ENCODE data around the gene IGSF21.

Gene IGSF21

GRCh38 chr1:18217398-18218043 is 109.9 kb downstream of the IGSF21 start:
- no peak for DNase-seq (ENCODE audit: extremely low read depth, insufficient read length)
- Histone ChIP-seq H3K36me3 (ENCODE audit: control insufficient read depth, insufficient read depth, low read length) (no peaks in the 10 kb centered on the region), H3K4me3 (replicated peaks; ENCODE audit: low read depth, low read length) (no peak overlapping the region), H3K27me3 (replicated peaks; ENCODE audit: control insufficient read depth, insufficient read depth, low read length) (no peaks in the 10 kb centered on the region; the same call in 1 of the 2 replicates)
- peak; percentile 64 for TF ChIP-seq CTCF (IDR thresholded peaks at IDR 0.05; ENCODE audit: insufficient read depth, low read length, poor library complexity, severe bottlenecking)

DNA sequence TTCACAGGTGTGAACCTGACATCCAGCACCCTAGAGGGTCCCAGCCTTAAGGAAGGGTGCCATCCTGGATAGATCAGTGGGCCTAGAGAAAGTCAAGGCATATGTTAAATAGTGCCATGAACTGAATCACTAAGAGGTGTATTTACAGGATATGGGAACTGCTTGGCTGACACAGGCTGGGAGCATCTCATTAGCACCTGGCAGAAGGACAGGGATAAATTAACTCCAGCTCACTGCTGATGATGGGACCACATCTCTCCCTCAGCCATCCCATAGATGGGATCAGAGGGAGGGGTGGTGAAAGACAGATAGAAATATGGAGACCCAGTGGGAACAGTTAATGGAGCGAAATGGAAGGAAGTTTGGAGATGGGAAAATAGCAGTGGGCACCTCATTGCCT is 122.0 kb downstream of the IGSF21 start:
- no peaks in the 10 kb centered on the region for H3K36me3 ChIP-seq (ENCODE audit: control insufficient read depth, insufficient read depth, low read length)
- H3K27me3 ChIP-seq (replicated peaks; ENCODE audit: control insufficient read depth, insufficient read depth, low read length) = no peaks in the 10 kb centered on the region; the same call in 1 of the 2 replicates
- DNase-seq (ENCODE audit: extremely low read depth, insufficient read length) = no peak
- no peak for TF ChIP-seq CTCF (IDR thresholded peaks at IDR 0.05; ENCODE audit: insufficient read depth, low read length, poor library complexity, severe bottlenecking)
- no peak overlapping the region for H3K4me3 ChIP-seq (replicated peaks; ENCODE audit: low read depth, low read length)

- Histone ChIP-seq H3K4me3 (replicated peaks; ENCODE audit: low read depth, low read length) (no peak overlapping the region), H3K36me3 (ENCODE audit: control insufficient read depth, insufficient read depth, low read length) (no peaks in the 10 kb centered on the region), H3K27me3 (replicated peaks; ENCODE audit: control insufficient read depth, insufficient read depth, low read length) (no peaks in the 10 kb centered on the region; the same call in 1 of the 2 replicates)
- DNase-seq (ENCODE audit: extremely low read depth, insufficient read length) = no peak
- TF ChIP-seq CTCF (IDR thresholded peaks at IDR 0.05; ENCODE audit: insufficient read depth, low read length, poor library complexity, severe bottlenecking) = no peak
Measured at GRCh38 chr1:18230321-18230720, 122.7 kb downstream of the IGSF21 start.

GRCh38 chr1:18230840-18231239 is 123.2 kb downstream of the IGSF21 start:
- H3K36me3 ChIP-seq (ENCODE audit: control insufficient read depth, insufficient read depth, low read length) = no peaks in the 10 kb centered on the region
- no peak for TF ChIP-seq CTCF (IDR thresholded peaks at IDR 0.05; ENCODE audit: insufficient read depth, low read length, poor library complexity, severe bottlenecking)
- H3K4me3 ChIP-seq (replicated peaks; ENCODE audit: low read depth, low read length) = no peak overlapping the region
- DNase-seq (ENCODE audit: extremely low read depth, insufficient read length) = no peak
- no peaks in the 10 kb centered on the region; the same call in 1 of the 2 replicates for H3K27me3 ChIP-seq (replicated peaks; ENCODE audit: control insufficient read depth, insufficient read depth, low read length)

GRCh38 chr1:18232052-18232451 is 124.5 kb downstream of the IGSF21 start:
- Histone ChIP-seq H3K36me3 (ENCODE audit: control insufficient read depth, insufficient read depth, low read length) (no peaks in the 10 kb centered on the region), H3K27me3 (replicated peaks; ENCODE audit: control insufficient read depth, insufficient read depth, low read length) (no peaks in the 10 kb centered on the region), H3K4me3 (replicated peaks; ENCODE audit: low read depth, low read length) (no peak overlapping the region)
- peak; percentile 47 for TF ChIP-seq CTCF (IDR thresholded peaks at IDR 0.05; ENCODE audit: insufficient read depth, low read length, poor library complexity, severe bottlenecking)
- DNase-seq (ENCODE audit: extremely low read depth, insufficient read length) = no peak

Data from GM06990 (cell line).